CD4-positive, CD25-positive, alpha-beta regulatory T cell (primary cell): Measurements from ENCODE around the gene MCM7. TPM values are rescaled to one million over a fixed set of nuclear protein-coding genes. Genes with fewer than 3 reads are reported as not detected.

ENCODE experiments used
- ATAC-seq, 2 donors: fragments of 150-1000 bp; cut with Tn5 transposase; one replicate each; pipeline ENCODE4 v1.10.0; 2021; ENCODE audit warnings: low read depth in 2 of 2, moderate number of reproducible peaks in 2 of 2, moderate library complexity in 1 of 2
- DNase-seq, 3 donors: peaks; one replicate each; pipeline versions ENCODE4 v3.0.0 to v3.0.0-alpha.2; 2012 to 2022; ENCODE audit warnings: mixed read lengths in 1 of 3
- H3K27ac ChIP-seq: one replicate; pipeline ENCODE4 v1.7.0; 2013; ENCODE audit warnings: mild to moderate bottlenecking, low read length; ENCODE audit not compliant: insufficient read depth, poor library complexity, severe bottlenecking
- H3K27me3 ChIP-seq: one replicate; pipeline ENCODE4 v1.7.0; 2013; ENCODE audit warnings: low read length; ENCODE audit not compliant: control insufficient read depth, insufficient read depth
- H3K36me3 ChIP-seq: one replicate; pipeline ENCODE4 v1.7.0; 2013; ENCODE audit warnings: mild to moderate bottlenecking, low read length, moderate library complexity; ENCODE audit not compliant: control insufficient read depth, insufficient read depth
- H3K4me1 ChIP-seq: 2 replicates; pipeline ENCODE4 v1.7.0; 2013; ENCODE audit warnings: mild to moderate bottlenecking, low read length; ENCODE audit not compliant: insufficient read depth, control insufficient read depth, poor library complexity, severe bottlenecking
- H3K4me3 ChIP-seq: one replicate; pipeline ENCODE4 v1.7.0; 2013; ENCODE audit warnings: low read depth, mild to moderate bottlenecking, low read length, moderate library complexity
- H3K9me3 ChIP-seq, 2 experiments: 1 replicate in 1 of 2; 2 replicates in 1 of 2; pipeline ENCODE4 v1.7.0; 2013; ENCODE audit warnings: low read length in 2 of 2, mild to moderate bottlenecking in 1 of 2, moderate library complexity in 1 of 2; ENCODE audit not compliant: control insufficient read depth in 2 of 2
- H3K27ac Mint-ChIP-seq, 3 donors: one replicate each; pipeline ENCODE4 v1.8.0; 2020 to 2022; ENCODE audit warnings: mild to moderate bottlenecking in 3 of 3, mixed read lengths in 3 of 3, moderate library complexity in 2 of 3
- H3K27me3 Mint-ChIP-seq: one replicate; pipeline ENCODE4 v1.8.0; 2022; ENCODE audit warnings: mild to moderate bottlenecking, mixed read lengths
- H3K36me3 Mint-ChIP-seq: one replicate; pipeline ENCODE4 v1.8.0; 2020; ENCODE audit warnings: mixed read lengths
- H3K4me1 Mint-ChIP-seq, 4 donors: one replicate each; pipeline ENCODE4 v1.8.0; 2020 to 2022; ENCODE audit warnings: mixed read lengths in 4 of 4, mild to moderate bottlenecking in 1 of 4
- H3K4me3 Mint-ChIP-seq, 4 donors: one replicate each; pipeline ENCODE4 v1.8.0; 2020 to 2022; ENCODE audit warnings: mild to moderate bottlenecking in 4 of 4, mixed read lengths in 4 of 4, moderate library complexity in 3 of 4
- H3K9me3 Mint-ChIP-seq, 7 donors: one replicate each; pipeline ENCODE4 v1.8.0; 2020 to 2022; ENCODE audit warnings: mixed read lengths in 7 of 7, mild to moderate bottlenecking in 3 of 7, moderate library complexity in 2 of 7
- polyA plus RNA-seq, 4 donors: library from polyadenylated mRNA; unstranded; fragments of 300-500 nt; fragmentation: Illumina TruSeq; gene quantifications; one replicate each; pipeline ENCODE4 v1.2.3, GENCODE V29; 2021
- total RNA-seq: library from RNA; stranded (reverse); gene quantifications from one replicate; pipeline ENCODE4 v1.2.3, GENCODE V29; 2022

MCM7 gene
- total and polyA plus RNA-seq, 5 donors from 2014 or later = 31.2 to 82.0 (median 36.9) TPM

DNA sequence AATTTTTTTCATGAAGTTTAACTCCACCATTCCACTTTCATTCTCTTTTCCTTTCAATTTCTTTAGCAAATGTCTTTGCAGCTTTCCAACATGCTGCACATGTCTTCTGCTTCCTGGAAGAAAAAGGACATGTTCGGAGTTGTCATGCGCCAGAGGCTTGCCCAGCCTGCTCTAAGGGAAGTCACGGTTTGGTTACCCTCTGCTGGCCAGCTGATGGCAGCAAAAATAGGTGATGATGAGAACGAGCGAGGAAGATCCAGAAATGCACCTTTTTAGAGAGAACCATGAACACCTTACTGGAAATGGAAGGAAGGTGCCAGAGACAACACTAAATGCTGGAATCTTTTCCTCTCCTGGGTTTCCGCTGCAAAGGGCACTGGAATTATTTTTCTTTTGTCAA is 56.5 kb downstream of the MCM7 start:
- Histone ChIP-seq H3K4me1 (peaks cover 4% of the 10 kb centered on the region), H3K27me3 (no peaks in the 10 kb centered on the region), H3K9me3 (no peaks in the 10 kb centered on the region), H3K36me3 (no peaks in the 10 kb centered on the region), H3K4me3 (no peak overlapping the region), H3K27ac (no peak overlapping the region)
- Mint-ChIP-seq H3K9me3 (peaks cover 0 to 2% (median 0%) of the 10 kb centered on the region in 7 donors), H3K4me1 (peaks cover 0 to 28% (median 11%) of the 10 kb centered on the region in 4 donors), H3K4me3 (peak overlapping the region in 2 of 4 donors; percentile 31 to 61), H3K27ac (peak overlapping the region in 1 of 3 donors; percentile 47), H3K27me3 (peaks cover 11% of the 10 kb centered on the region), H3K36me3 (no peaks in the 10 kb centered on the region)
- no peak for ATAC-seq
- peak in 1 of 3 donors; percentile 17 for DNase-seq

Other genes starting within 250 kb of the MCM7 start
- 0.99 TPM for gene OR2AE1, start 224.4 kb downstream of the MCM7 start, total RNA-seq
- not detected for gene OR2AE1, start 224.4 kb downstream of the MCM7 start, polyA plus RNA-seq
- 28.6 TPM for gene TRIM4, start 181.9 kb downstream of the MCM7 start, total RNA-seq
- 10 to 100 TPM; 21.3 to 32.6 (median 27.8) TPM for gene TRIM4, start 181.9 kb downstream of the MCM7 start, polyA plus RNA-seq
- gene GJC3, start 171.8 kb downstream of the MCM7 start, total RNA-seq = 0.35 TPM
- gene GJC3, start 171.8 kb downstream of the MCM7 start, polyA plus RNA-seq = 1 to 10 TPM in 3 of 4 donors, under 1 TPM in 1; 1.00 to 3.0 (median 1.5) TPM
- gene AZGP1, start 125.4 kb downstream of the MCM7 start, total RNA-seq = not detected
- not detected for gene AZGP1, start 125.4 kb downstream of the MCM7 start, polyA plus RNA-seq
- gene ZKSCAN1, start 85.8 kb downstream of the MCM7 start, total RNA-seq = 57.8 TPM
- 10 to 100 TPM; 21.6 to 27.7 (median 26.8) TPM for gene ZKSCAN1, start 85.8 kb downstream of the MCM7 start, polyA plus RNA-seq
- 6.0 TPM for gene ZSCAN21, start 51.6 kb downstream of the MCM7 start, total RNA-seq
- gene ZSCAN21, start 51.6 kb downstream of the MCM7 start, polyA plus RNA-seq = 1 to 10 TPM; 5.1 to 9.8 (median 8.6) TPM
- gene ZNF3, start 19.7 kb downstream of the MCM7 start, total RNA-seq = 29.2 TPM
- 10 to 100 TPM; 13.4 to 27.6 (median 20.7) TPM for gene ZNF3, start 19.7 kb downstream of the MCM7 start, polyA plus RNA-seq
- gene COPS6, start 12.4 kb downstream of the MCM7 start, total RNA-seq = 74.4 TPM
- gene COPS6, start 12.4 kb downstream of the MCM7 start, polyA plus RNA-seq = 100 to 1,000 TPM; 123 to 180 (median 144) TPM
- gene AP4M1, start 246 bp upstream of the MCM7 start, total RNA-seq = 5.6 TPM
- 1 to 10 TPM; 2.6 to 6.4 (median 4.3) TPM for gene AP4M1, start 246 bp upstream of the MCM7 start, polyA plus RNA-seq
- gene TAF6, start 18.0 kb upstream of the MCM7 start, total RNA-seq = 47.1 TPM
- 10 to 100 TPM; 17.9 to 24.5 (median 21.9) TPM for gene TAF6, start 18.0 kb upstream of the MCM7 start, polyA plus RNA-seq
- 20.7 TPM for gene CNPY4, start 18.2 kb upstream of the MCM7 start, total RNA-seq
- 10 to 100 TPM; 14.1 to 20.6 (median 17.6) TPM for gene CNPY4, start 18.2 kb upstream of the MCM7 start, polyA plus RNA-seq
- gene MBLAC1, start 25.6 kb upstream of the MCM7 start, total RNA-seq = 4.0 TPM
- 1 to 10 TPM; 1.6 to 3.8 (median 2.3) TPM for gene MBLAC1, start 25.6 kb upstream of the MCM7 start, polyA plus RNA-seq
- gene LAMTOR4, start 47.5 kb upstream of the MCM7 start, total RNA-seq = 136 TPM
- gene LAMTOR4, start 47.5 kb upstream of the MCM7 start, polyA plus RNA-seq = 100 to 1,000 TPM; 450 to 474 (median 465) TPM
- gene TRAPPC14, start 57.3 kb upstream of the MCM7 start, total RNA-seq = 54.6 TPM
- 1 to 10 TPM; 2.3 to 4.3 (median 3.9) TPM for gene TRAPPC14, start 57.3 kb upstream of the MCM7 start, polyA plus RNA-seq
- gene GAL3ST4, start 67.2 kb upstream of the MCM7 start, total RNA-seq = 6.1 TPM
- gene GAL3ST4, start 67.2 kb upstream of the MCM7 start, polyA plus RNA-seq = 1 to 10 TPM; 2.6 to 7.7 (median 5.3) TPM
- gene GPC2, start 76.0 kb upstream of the MCM7 start, total RNA-seq = 7.0 TPM
- gene GPC2, start 76.0 kb upstream of the MCM7 start, polyA plus RNA-seq = under 1 TPM in 3 of 4 donors, not detected in 1; 0.16 to 0.27 (median 0.23) TPM
- gene STAG3, start 76.5 kb upstream of the MCM7 start, total RNA-seq = 6.2 TPM
- gene STAG3, start 76.5 kb upstream of the MCM7 start, polyA plus RNA-seq = 1 to 10 TPM in 1 of 4 donors, under 1 TPM in 3; 0.53 to 4.0 (median 0.77) TPM
- gene PVRIG, start 118.6 kb upstream of the MCM7 start, total RNA-seq = 46.3 TPM
- 100 to 1,000 TPM in 2 of 4 donors, 10 to 100 TPM in 2; 89.0 to 126 (median 97.6) TPM for gene PVRIG, start 118.6 kb upstream of the MCM7 start, polyA plus RNA-seq
- gene SPDYE3, start 206.3 kb upstream of the MCM7 start, total RNA-seq = not detected
- 1 to 10 TPM; 4.5 to 7.2 (median 6.1) TPM for gene SPDYE3, start 206.3 kb upstream of the MCM7 start, polyA plus RNA-seq